HUES48 (cell line): ENCODE results near the gene GDNF.
A peak's percentile ranks its signal among the peaks of the same experiment; 100 is the strongest.

Source experiments
- H3K27ac ChIP-seq: one replicate; pipeline ENCODE4 v1.7.0; 2013; ENCODE audit warnings: low read depth, low read length, inconsistent platforms
- H3K27me3 ChIP-seq: 2 replicates; pipeline ENCODE4 v1.6.1; 2013; ENCODE audit warnings: mild to moderate bottlenecking, low read length; ENCODE audit not compliant: control insufficient read depth, insufficient read depth
- H3K36me3 ChIP-seq: 2 replicates; pipeline ENCODE4 v1.6.1; 2013; ENCODE audit warnings: low read length; ENCODE audit not compliant: control insufficient read depth, insufficient read depth
- H3K4me1 ChIP-seq: 2 replicates; pipeline ENCODE4 v1.6.1; 2013; ENCODE audit warnings: mild to moderate bottlenecking, low read length; ENCODE audit not compliant: control insufficient read depth, insufficient read depth
- H3K4me3 ChIP-seq: 2 replicates; pipeline ENCODE4 v1.5.1; 2013; ENCODE audit warnings: mild to moderate bottlenecking, low read depth, low read length
- H3K9ac ChIP-seq: 2 replicates; pipeline ENCODE4 v1.6.1; 2013; ENCODE audit warnings: mild to moderate bottlenecking, low read depth, low read length, moderate library complexity
- H3K9me3 ChIP-seq: 2 replicates; pipeline ENCODE4 v1.6.1; 2013; ENCODE audit warnings: low read length; ENCODE audit not compliant: control insufficient read depth, insufficient read depth

GDNF gene

GRCh38 chr5:37839407-37840052, at the start of gene GDNF:
Gene GDNF, minus strand, starts transcription at chr5:37840041. Its CDS starts 5,245 bp downstream, at chr5:37834796.
- Histone ChIP-seq H3K4me3 (peak within 1 kb of the TSS; percentile 60), H3K9me3 (no peaks in the 10 kb centered on the region), H3K4me1 (peaks cover 43% of the 10 kb centered on the region), H3K27me3 (peaks cover 98% of the 10 kb centered on the region), H3K27ac (no peak within 1 kb of the TSS), H3K36me3 (no peaks in the 10 kb centered on the region), H3K9ac (no peak within 1 kb of the TSS; the same call in 1 of the 2 replicates)

GRCh38 chr5:37888476-37888875, 48.6 kb upstream of the GDNF start:
- no peaks in the 10 kb centered on the region for H3K27me3 ChIP-seq
- no peak overlapping the region for H3K27ac ChIP-seq
- H3K9me3 ChIP-seq: no peaks in the 10 kb centered on the region
- no peaks in the 10 kb centered on the region for H3K4me1 ChIP-seq
- no peaks in the 10 kb centered on the region for H3K36me3 ChIP-seq
- no peak overlapping the region for H3K9ac ChIP-seq
- H3K4me3 ChIP-seq: no peak overlapping the region

- Histone ChIP-seq H3K27me3 (no peaks in the 10 kb centered on the region), H3K36me3 (no peaks in the 10 kb centered on the region), H3K27ac (no peak overlapping the region), H3K4me3 (no peak overlapping the region), H3K4me1 (no peaks in the 10 kb centered on the region), H3K9me3 (no peaks in the 10 kb centered on the region), H3K9ac (no peak overlapping the region)
Measured at GRCh38 chr5:37886242-37886905, 46.5 kb upstream of the GDNF start.

- Histone ChIP-seq H3K27me3 (no peaks in the 10 kb centered on the region), H3K9ac (no peak overlapping the region), H3K27ac (no peak overlapping the region), H3K36me3 (no peaks in the 10 kb centered on the region), H3K4me3 (no peak overlapping the region), H3K4me1 (no peaks in the 10 kb centered on the region), H3K9me3 (no peaks in the 10 kb centered on the region)
Measured at GRCh38 chr5:37882636-37883035, 42.8 kb upstream of the GDNF start.

GRCh38 chr5:37881359-37881758, 41.5 kb upstream of the GDNF start:
- Histone ChIP-seq H3K9me3 (no peaks in the 10 kb centered on the region), H3K36me3 (no peaks in the 10 kb centered on the region), H3K4me1 (no peaks in the 10 kb centered on the region), H3K9ac (no peak overlapping the region), H3K27me3 (no peaks in the 10 kb centered on the region), H3K4me3 (no peak overlapping the region), H3K27ac (no peak overlapping the region)

- H3K27me3 ChIP-seq: no peaks in the 10 kb centered on the region
- no peak overlapping the region for H3K27ac ChIP-seq
- H3K4me3 ChIP-seq: no peak overlapping the region
- no peaks in the 10 kb centered on the region for H3K9me3 ChIP-seq
- peaks cover 7% of the 10 kb centered on the region for H3K4me1 ChIP-seq
- no peaks in the 10 kb centered on the region for H3K36me3 ChIP-seq
- H3K9ac ChIP-seq: no peak overlapping the region
Measured at GRCh38 chr5:37876943-37877342, 37.1 kb upstream of the GDNF start.

GRCh38 chr5:37876245-37876644, 36.4 kb upstream of the GDNF start:
- H3K9ac ChIP-seq: no peak overlapping the region
- H3K4me3 ChIP-seq: no peak overlapping the region
- peaks cover 7% of the 10 kb centered on the region for H3K4me1 ChIP-seq
- H3K9me3 ChIP-seq: no peaks in the 10 kb centered on the region
- no peak overlapping the region for H3K27ac ChIP-seq
- no peaks in the 10 kb centered on the region for H3K27me3 ChIP-seq
- H3K36me3 ChIP-seq: no peaks in the 10 kb centered on the region

- Histone ChIP-seq H3K4me1 (peaks cover 7% of the 10 kb centered on the region), H3K27me3 (no peaks in the 10 kb centered on the region), H3K9ac (no peak overlapping the region), H3K27ac (peak overlapping the region; percentile 26), H3K9me3 (no peaks in the 10 kb centered on the region), H3K4me3 (no peak overlapping the region), H3K36me3 (no peaks in the 10 kb centered on the region)
Measured at GRCh38 chr5:37875051-37875787, 35.4 kb upstream of the GDNF start.

- no peaks in the 10 kb centered on the region for H3K36me3 ChIP-seq
- H3K9me3 ChIP-seq: no peaks in the 10 kb centered on the region
Measured at GRCh38 chr5:37873988-37874387, 34.1 kb upstream of the GDNF start.

GRCh38 chr5:37871023-37871815, 31.4 kb upstream of the GDNF start:
- Histone ChIP-seq H3K9ac (no peak overlapping the region), H3K36me3 (no peaks in the 10 kb centered on the region), H3K4me1 (peaks cover 7% of the 10 kb centered on the region), H3K9me3 (no peaks in the 10 kb centered on the region), H3K27ac (no peak overlapping the region), H3K4me3 (no peak overlapping the region), H3K27me3 (no peaks in the 10 kb centered on the region)

More at GRCh38 chr5:37873988-37874387, 34.1 kb upstream of the GDNF start:
- Histone ChIP-seq H3K4me3 (no peak overlapping the region), H3K9ac (no peak overlapping the region), H3K4me1 (peaks cover 7% of the 10 kb centered on the region), H3K27me3 (no peaks in the 10 kb centered on the region), H3K27ac (no peak overlapping the region)
